Left ventricle myocardium inferior (tissue), 1 donor: ENCODE results near the gene CST3. TPM values are rescaled to one million over a fixed set of nuclear protein-coding genes. Genes with fewer than 3 reads are reported as not detected.
"Not testable (repeated sequence)": the region's sequence is repeated elsewhere in the genome, so short reads cannot be mapped to it uniquely, and the experiment has no call there.

ENCODE experiments used
- DNase-seq: peaks from one replicate; pipeline ENCODE4 v3.0.0-alpha.2; 2020
- H3K27ac ChIP-seq: fragments of 200-600 bp; replicated peaks from 2 replicates; pipeline ENCODE4 v1.8.0; 2021
- H3K27me3 ChIP-seq: fragments of 200-600 bp; 2 replicates; pipeline ENCODE4 v1.8.0; 2021; ENCODE audit warnings: low read depth
- H3K36me3 ChIP-seq: fragments of 200-600 bp; 2 replicates; pipeline ENCODE4 v1.8.0; 2021
- H3K4me1 ChIP-seq: fragments of 200-600 bp; 2 replicates; pipeline ENCODE4 v1.8.0; 2021
- H3K4me3 ChIP-seq: fragments of 200-600 bp; 2 replicates; pipeline ENCODE4 v1.8.0; 2021; ENCODE audit warnings: mild to moderate bottlenecking, moderate library complexity
- H3K9me3 ChIP-seq: fragments of 200-600 bp; replicated peaks from 2 replicates; pipeline ENCODE4 v1.8.0; 2021
- intact Hi-C: fragments of 100-400 bp; cut with micrococcal nuclease; formaldehyde crosslinking; loops from one replicate; pipeline ENCODE4 v1.11.0; 2022
- total RNA-seq: library from RNA; stranded (reverse); fragmentation: NEBNext Ultra II Directional; extraction: Animal tissue kit (Norgen Biotek cat#: 25700); gene quantifications from one replicate; pipeline ENCODE4 v1.2.1, GENCODE V29; 2021
- TF ChIP-seq, protein P1 (sequence below): fragments of 200-600 bp; IDR thresholded peaks from 2 replicates; pipeline ENCODE4 v1.8.0; 2021; ENCODE audit warnings: antibody characterized with exemption, mild to moderate bottlenecking, borderline replicate concordance
- donor health status: DM: no; HTN: yes; CAD: no; lungs with severe emphysema.

The CST3 gene
- total RNA-seq, 1 donor from 2014 or later: 576 TPM

DNA sequence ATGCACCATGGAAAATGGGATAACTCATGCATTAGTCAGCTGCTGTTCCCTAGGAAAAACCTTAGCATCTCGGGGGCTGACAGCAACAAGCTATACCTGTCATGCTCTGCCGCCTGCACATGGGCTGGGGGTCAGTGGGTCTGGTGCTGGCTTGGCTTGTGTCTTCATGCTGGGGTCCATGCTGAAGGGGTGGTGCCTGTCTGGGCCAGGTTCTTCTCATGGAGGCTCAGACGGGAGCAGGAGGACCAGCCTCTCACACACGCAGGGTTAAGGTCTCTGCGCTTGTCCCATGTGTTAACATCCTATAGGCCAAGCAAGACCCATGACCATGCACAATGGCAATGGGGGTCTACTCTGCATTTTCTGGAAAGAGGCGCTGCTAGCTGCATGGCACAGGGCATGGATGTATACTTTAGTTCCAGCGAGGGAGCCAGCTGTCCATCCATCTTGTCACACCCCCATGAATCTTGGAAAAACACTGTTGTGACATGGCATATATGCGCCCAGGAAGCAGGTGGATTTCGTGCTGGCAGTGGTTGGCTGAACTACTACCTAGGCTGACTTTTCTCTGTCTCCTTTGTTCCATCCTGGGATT is 24.6 kb upstream of the CST3 start:
- DNase-seq: no peak
- H3K27me3 ChIP-seq: no peaks in the 10 kb centered on the region
- TF ChIP-seq, protein P1, sequence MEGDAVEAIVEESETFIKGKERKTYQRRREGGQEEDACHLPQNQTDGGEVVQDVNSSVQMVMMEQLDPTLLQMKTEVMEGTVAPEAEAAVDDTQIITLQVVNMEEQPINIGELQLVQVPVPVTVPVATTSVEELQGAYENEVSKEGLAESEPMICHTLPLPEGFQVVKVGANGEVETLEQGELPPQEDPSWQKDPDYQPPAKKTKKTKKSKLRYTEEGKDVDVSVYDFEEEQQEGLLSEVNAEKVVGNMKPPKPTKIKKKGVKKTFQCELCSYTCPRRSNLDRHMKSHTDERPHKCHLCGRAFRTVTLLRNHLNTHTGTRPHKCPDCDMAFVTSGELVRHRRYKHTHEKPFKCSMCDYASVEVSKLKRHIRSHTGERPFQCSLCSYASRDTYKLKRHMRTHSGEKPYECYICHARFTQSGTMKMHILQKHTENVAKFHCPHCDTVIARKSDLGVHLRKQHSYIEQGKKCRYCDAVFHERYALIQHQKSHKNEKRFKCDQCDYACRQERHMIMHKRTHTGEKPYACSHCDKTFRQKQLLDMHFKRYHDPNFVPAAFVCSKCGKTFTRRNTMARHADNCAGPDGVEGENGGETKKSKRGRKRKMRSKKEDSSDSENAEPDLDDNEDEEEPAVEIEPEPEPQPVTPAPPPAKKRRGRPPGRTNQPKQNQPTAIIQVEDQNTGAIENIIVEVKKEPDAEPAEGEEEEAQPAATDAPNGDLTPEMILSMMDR: no peak

DNA sequence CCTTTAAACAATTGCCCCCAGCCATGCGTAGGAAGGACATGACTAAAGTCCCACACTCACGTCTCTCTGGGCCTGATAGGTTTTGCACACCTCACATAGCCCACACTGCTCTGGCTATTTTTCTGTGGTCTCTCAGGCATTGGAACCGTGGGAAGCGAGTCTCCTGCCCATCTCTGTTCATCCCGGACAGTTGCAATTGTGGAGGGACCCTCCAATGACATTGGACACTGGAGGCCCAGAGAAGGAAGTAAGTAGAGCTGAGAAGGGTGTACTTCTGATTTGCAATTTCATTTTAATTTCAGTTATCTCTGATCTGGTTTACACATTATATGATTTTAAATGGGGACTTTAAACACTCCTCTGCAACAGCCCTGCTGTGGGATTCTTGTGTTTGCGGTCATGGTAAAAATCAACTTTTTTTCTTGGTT is 23.3 kb upstream of the CST3 start:
- Histone ChIP-seq H3K4me3 (no peak overlapping the region), H3K9me3 (no peaks in the 10 kb centered on the region), H3K27ac (peak overlapping the region; percentile 75), H3K4me1 (peaks cover 19% of the 10 kb centered on the region), H3K27me3 (peaks cover 3% of the 10 kb centered on the region), H3K36me3 (no peaks in the 10 kb centered on the region)
- intact Hi-C loops: no loop called here
- TF ChIP-seq, protein P1: no peak
- no peak for DNase-seq

More for the DNA sequence above, 24.6 kb upstream of the CST3 start:
- Histone ChIP-seq H3K27ac (no peak overlapping the region), H3K4me3 (no peak overlapping the region), H3K36me3 (no peaks in the 10 kb centered on the region), H3K4me1 (peaks cover 24% of the 10 kb centered on the region), H3K9me3 (no peaks in the 10 kb centered on the region)
- intact Hi-C loops: no loop called here

DNA sequence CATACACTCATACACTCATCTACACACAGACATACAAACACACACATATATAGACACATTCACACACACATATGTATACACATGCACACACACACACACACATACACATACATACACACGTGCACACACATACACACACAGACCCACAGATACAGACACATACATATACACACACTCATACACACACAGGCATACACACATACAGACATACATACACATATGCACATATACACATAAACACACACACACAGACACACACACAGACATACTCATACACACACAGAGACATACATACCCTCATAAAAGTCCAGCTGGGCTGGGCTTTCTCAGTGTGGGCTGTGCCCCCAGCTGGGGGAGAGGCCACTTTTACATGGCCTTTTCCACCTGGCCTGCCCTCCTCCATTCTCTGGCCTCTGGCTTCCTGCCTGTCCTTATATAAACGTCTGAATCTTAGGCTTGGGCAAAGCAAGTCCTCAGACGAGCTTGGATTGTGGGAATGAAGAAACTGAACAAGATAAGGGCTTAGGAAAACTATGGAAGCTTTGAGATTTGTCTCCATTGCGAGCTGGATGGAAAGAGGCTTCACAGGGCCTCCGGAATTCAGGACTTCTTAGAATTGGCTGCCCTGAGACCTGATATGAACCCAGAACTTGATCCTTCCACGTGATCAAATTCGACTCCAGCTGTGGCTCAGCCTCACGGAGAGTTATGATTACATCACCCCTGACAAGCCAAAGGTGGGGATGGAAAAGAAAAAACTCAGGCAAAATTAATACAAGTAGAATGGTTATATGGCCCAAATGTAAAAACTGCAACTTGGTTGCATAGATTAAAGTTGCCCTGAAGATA is 22.5 kb upstream of the CST3 start:
- H3K4me1 ChIP-seq: peaks cover 27% of the 10 kb centered on the region
- no peak overlapping the region for H3K4me3 ChIP-seq
- H3K36me3 ChIP-seq: no peaks in the 10 kb centered on the region
- intact Hi-C loops: no loop called here
- TF ChIP-seq, protein P1: no peak
- H3K27me3 ChIP-seq: peaks cover 10% of the 10 kb centered on the region
- H3K27ac ChIP-seq: peak overlapping the region; percentile 75
- H3K9me3 ChIP-seq: no peaks in the 10 kb centered on the region
- no peak for DNase-seq

DNA sequence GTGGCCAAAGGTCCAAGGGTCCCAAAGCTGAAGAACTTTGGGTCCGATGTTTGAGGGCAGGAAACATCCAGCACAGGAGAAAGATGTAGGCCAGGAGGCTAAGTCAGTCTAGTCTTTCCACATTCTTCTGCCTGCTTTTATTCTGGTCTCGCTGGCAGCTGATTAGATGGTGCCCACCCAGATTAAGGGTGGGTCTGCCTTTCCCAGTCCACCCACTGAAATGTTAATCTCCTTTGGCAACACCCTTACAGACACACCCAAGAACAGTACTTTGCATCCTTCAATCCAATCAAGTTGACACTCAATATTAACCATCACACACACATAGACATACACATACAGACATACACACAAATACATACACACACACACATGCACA is 21.8 kb upstream of the CST3 start:
- H3K9me3 ChIP-seq, H3K4me3 ChIP-seq, H3K36me3 ChIP-seq, intact Hi-C loops, DNase-seq, H3K27me3 ChIP-seq: not testable (repeated sequence)
- Histone ChIP-seq H3K27ac (peak overlapping the region; percentile 75), H3K4me1 (peaks cover 34% of the 10 kb centered on the region)

DNA sequence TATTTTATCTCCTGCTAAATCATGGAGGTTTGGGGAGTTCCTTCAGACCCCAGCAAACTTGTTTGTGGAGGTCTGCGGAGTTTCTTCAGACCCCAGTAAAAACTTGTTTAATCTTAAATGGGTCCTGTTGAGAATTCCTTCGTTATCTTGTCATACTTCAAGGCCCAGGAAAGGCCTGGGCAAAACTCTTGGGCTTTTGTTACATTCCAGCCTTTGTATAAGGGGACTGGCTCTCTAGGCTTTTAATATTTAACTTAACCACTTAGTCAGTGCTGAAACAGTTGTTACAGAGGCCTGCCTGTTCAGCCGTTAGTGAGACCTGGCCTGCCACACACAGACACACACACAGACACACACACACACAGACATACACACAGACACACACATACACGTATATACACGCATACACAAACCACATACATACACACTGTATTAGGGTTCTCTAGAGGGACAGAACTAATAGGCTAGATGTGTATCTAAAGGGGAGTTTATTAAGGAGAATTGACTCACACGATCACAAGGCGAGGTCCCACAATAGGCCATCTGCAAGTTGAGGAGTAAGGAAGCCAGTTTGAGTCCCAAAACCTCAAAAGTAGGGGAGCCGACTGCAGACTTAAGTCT is 21.3 kb upstream of the CST3 start:
- H3K27ac ChIP-seq: peak overlapping the region; percentile 75
- intact Hi-C loops: no loop called here
- no peaks in the 10 kb centered on the region for H3K36me3 ChIP-seq
- DNase-seq: no peak
- H3K9me3 ChIP-seq: no peaks in the 10 kb centered on the region
- peaks cover 10% of the 10 kb centered on the region for H3K27me3 ChIP-seq
- TF ChIP-seq, protein P1: no peak
- peaks cover 39% of the 10 kb centered on the region for H3K4me1 ChIP-seq
- no peak overlapping the region for H3K4me3 ChIP-seq
